ENCODE results near the gene AHCY.

DNA sequence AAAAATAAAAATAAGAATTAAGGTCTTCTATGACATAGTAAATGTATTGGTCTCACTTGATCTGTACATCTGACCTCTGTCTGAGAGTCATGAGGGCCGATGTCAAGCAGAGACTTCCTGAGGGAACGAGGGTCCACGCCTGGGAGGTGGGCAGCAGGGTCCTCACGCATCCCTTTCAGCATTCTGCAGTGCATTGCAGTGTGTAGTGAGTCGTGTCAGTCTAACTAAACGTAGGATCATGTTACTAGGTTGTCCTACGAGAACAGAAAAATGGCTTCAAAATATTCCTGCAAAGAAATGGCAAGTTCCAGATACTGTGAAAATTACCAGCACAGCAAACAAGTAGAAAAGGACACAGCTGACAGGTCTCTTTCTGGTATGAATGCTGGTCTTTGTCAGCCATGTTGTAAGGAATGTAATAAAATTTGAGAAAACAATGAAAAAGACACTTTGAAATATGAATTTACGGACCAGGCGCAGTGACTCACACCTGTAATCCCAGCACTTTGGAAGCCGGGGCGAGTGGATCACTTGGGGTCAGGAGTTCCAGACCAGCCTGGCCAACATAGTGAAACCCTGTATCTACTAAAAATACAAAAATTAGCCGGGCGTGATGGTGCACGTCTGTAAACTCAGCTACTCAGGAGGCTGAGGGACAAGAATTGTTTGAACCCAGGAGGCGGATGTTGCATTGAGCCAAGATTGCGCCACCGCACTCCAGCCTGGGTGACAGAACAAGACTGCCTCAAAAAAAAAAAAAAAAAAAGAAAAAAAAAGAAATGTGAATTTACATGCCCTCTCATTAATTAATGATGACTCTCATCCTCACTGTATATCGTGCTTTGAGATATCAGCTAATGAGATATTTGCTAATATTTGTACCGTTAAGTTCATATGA is 2.4 kb upstream of the AHCY start:
- no peak for TF ChIP-seq EZH2phosphoT487 (IDR thresholded peaks at IDR 0.05; ENCODE audit: borderline replicate concordance)
- no peak for TF ChIP-seq POLR2A (IDR thresholded peaks at IDR 0.05; ENCODE audit: borderline replicate concordance, extremely low read depth, insufficient read depth, insufficient read length)
- TF ChIP-seq, protein P1, sequence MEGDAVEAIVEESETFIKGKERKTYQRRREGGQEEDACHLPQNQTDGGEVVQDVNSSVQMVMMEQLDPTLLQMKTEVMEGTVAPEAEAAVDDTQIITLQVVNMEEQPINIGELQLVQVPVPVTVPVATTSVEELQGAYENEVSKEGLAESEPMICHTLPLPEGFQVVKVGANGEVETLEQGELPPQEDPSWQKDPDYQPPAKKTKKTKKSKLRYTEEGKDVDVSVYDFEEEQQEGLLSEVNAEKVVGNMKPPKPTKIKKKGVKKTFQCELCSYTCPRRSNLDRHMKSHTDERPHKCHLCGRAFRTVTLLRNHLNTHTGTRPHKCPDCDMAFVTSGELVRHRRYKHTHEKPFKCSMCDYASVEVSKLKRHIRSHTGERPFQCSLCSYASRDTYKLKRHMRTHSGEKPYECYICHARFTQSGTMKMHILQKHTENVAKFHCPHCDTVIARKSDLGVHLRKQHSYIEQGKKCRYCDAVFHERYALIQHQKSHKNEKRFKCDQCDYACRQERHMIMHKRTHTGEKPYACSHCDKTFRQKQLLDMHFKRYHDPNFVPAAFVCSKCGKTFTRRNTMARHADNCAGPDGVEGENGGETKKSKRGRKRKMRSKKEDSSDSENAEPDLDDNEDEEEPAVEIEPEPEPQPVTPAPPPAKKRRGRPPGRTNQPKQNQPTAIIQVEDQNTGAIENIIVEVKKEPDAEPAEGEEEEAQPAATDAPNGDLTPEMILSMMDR (IDR thresholded peaks at IDR 0.05 in 2 of 3, conservative IDR thresholded peaks at IDR 0.05 in 1 of 3; ENCODE audit: borderline replicate concordance in 1 of 3, insufficient read depth in 1 of 3, low read depth in 2 of 3, low read length in 2 of 3), result no peak
- TF ChIP-seq EGR1 (IDR thresholded peaks at IDR 0.05; ENCODE audit: low read depth), result no peak
- no peak for TF ChIP-seq SIN3A (IDR thresholded peaks at IDR 0.05; ENCODE audit: low read depth)

All from HCT116 (cell line).